PFSK-1 (cell line): Measurements from ENCODE around the gene SF3A1.

Experiments
- FOXP2 ChIP-seq: optimal IDR thresholded peaks from 2 replicates; pipeline ENCODE3; 2011; ENCODE audit warnings: borderline replicate concordance, control low read depth, inconsistent platforms; ENCODE audit not compliant: insufficient read depth; ENCODE audit errors: extremely low read length, extremely low read depth
- TAF1 ChIP-seq: IDR thresholded peaks from 2 replicates; pipeline ENCODE4 v1.6.1; 2012; ENCODE audit warnings: low read length, control low read depth, borderline replicate concordance; ENCODE audit not compliant: insufficient read depth
- TF ChIP-seq, protein P1 (sequence below), 2 experiments: IDR thresholded peaks; 2 replicates each; pipeline versions ENCODE4 v1.6.1 to v1.8.0; 2011 to 2012; ENCODE audit warnings: low read depth in 2 of 2, low read length in 2 of 2, control low read depth in 1 of 2, inconsistent platforms in 1 of 2, mild to moderate bottlenecking in 1 of 2, moderate library complexity in 1 of 2; ENCODE audit not compliant: insufficient read depth in 1 of 2

DNA sequence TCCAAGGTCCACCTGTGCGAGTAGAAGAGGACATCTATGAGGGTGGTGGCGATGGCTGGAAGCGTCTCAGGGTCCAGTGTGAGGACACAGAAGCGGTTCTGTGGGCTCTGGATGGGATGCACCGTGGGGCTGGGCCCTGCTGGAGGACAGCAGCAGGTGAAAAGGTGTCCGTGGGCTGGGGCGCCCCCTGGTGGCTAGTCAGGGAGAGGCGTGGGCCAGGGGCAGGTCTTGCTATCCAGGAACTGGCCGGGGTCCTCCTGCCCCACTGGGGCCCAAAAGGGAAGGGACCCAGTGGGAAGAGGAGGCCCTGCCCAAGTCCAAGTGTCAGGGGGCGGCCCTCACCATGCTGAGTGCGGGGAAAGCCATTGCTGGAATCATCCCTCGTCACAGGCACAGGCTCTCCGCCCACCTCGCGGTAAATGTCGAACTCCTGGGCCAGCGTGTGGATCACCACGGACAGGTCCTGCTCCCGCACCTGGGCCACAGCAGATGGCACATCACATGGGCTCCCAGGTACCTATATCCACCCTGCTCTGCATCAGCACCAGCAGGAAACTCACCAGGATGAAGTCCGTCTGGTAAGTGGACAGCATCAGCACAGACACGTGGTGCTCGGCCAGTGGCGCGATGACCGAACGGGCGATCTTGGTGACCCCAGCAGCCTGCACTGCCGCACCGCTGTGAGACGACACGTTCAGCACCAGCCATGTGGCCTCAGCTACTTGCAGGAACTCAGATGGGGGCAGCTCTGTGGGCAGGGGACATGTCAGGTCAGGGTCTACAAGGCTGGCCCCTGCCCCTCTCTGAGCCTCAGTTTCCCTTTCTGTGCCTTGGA is 69.7 kb downstream of the SF3A1 start:
- TF ChIP-seq, protein P1, sequence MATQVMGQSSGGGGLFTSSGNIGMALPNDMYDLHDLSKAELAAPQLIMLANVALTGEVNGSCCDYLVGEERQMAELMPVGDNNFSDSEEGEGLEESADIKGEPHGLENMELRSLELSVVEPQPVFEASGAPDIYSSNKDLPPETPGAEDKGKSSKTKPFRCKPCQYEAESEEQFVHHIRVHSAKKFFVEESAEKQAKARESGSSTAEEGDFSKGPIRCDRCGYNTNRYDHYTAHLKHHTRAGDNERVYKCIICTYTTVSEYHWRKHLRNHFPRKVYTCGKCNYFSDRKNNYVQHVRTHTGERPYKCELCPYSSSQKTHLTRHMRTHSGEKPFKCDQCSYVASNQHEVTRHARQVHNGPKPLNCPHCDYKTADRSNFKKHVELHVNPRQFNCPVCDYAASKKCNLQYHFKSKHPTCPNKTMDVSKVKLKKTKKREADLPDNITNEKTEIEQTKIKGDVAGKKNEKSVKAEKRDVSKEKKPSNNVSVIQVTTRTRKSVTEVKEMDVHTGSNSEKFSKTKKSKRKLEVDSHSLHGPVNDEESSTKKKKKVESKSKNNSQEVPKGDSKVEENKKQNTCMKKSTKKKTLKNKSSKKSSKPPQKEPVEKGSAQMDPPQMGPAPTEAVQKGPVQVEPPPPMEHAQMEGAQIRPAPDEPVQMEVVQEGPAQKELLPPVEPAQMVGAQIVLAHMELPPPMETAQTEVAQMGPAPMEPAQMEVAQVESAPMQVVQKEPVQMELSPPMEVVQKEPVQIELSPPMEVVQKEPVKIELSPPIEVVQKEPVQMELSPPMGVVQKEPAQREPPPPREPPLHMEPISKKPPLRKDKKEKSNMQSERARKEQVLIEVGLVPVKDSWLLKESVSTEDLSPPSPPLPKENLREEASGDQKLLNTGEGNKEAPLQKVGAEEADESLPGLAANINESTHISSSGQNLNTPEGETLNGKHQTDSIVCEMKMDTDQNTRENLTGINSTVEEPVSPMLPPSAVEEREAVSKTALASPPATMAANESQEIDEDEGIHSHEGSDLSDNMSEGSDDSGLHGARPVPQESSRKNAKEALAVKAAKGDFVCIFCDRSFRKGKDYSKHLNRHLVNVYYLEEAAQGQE (IDR thresholded peaks at IDR 0.05; ENCODE audit: insufficient read depth in 1 of 2, low read depth in 2 of 2, low read length in 2 of 2) = no peak
- TF ChIP-seq TAF1 = no peak
- peak; percentile 6 for TF ChIP-seq FOXP2
